ENCODE data around the gene LGALS9.

Gene LGALS9

DNA sequence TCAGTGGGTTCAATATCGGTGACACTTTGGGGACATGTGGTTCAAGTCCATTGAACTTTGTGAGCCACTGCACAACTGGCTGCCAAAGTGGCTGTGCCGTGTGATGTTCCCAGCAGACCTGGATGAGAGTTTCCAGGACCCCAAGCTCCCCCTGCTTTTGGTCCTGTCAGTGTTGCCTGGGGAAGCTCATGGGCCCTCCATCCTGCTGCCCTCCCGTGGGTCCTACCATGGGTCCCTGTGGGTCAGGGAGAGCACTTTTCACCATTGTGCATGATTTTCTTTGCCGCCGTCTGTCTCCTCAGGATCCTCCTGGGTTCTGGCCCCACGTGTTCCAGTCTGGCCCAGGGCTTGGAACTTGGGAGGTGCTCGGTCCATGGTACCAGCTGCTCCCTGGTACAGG is 38.1 kb downstream of the LGALS9 start:
- WGBS = 76% methylated on average over 7 of the region's 7 CpGs

DNA sequence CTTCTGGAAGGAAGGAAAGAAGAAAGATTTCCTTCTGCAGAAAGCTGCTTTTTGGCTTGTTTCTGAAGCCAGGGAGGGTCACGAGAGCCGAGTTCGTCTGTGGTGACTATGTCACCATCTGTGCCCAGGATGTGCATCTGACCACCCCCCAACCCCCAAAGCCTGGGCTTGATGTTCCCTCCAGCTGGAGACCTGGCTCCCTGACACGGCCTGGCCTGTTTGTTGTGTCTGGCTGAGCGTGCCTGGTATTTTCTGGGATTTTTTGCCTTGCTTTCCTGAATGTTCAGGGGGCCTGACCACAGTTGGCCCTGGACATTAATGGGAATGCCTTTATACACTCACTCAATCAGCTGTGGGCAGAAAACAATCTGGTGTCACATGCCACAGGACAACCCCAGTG is 38.9 kb downstream of the LGALS9 start:
- H2AK5ac ChIP-seq (ENCODE audit: low read length, severe bottlenecking) = no peak overlapping the region

More for the DNA sequence above, 38.1 kb downstream of the LGALS9 start:
- Histone ChIP-seq H4K91ac (ENCODE audit: low read length) (no peak overlapping the region), H3K23ac (ENCODE audit: low read length in 2 of 2) (no peak overlapping the region), H3K9me3 (ENCODE audit: control insufficient read depth, low read length) (no peaks in the 10 kb centered on the region), H3K4me1 (ENCODE audit: control insufficient read depth, insufficient read depth, low read depth, low read length) (no peaks in the 10 kb centered on the region), H2AK5ac (ENCODE audit: low read length, severe bottlenecking) (no peak overlapping the region), H3K14ac (ENCODE audit: low read length in 2 of 2) (no peak overlapping the region), H3K4me3 (ENCODE audit: insufficient read depth in 1 of 2, low read depth in 1 of 2, low read length in 2 of 2) (no peak overlapping the region), H3K4ac (ENCODE audit: low read depth in 1 of 2, low read length in 2 of 2) (no peak overlapping the region), H2BK120ac (ENCODE audit: low read depth, low read length) (no peak overlapping the region), H3K79me1 (replicated peaks; ENCODE audit: low read length, poor library complexity, severe bottlenecking) (no peaks in the 10 kb centered on the region), H3K4me2 (ENCODE audit: low read length, poor library complexity, severe bottlenecking) (no peak overlapping the region), H3K36me3 (ENCODE audit: control insufficient read depth in 1 of 2, insufficient read depth in 2 of 2, low read depth in 1 of 2, low read length in 2 of 2) (no peaks in the 10 kb centered on the region), H3K27me3 (ENCODE audit: control insufficient read depth in 1 of 2, insufficient read depth in 1 of 2, low read length in 2 of 2) (peaks cover 0 to 19% of the 10 kb centered on the region in 2 experiments), H3K27ac (ENCODE audit: low read length, poor library complexity, severe bottlenecking) (no peak overlapping the region), H4K8ac (ENCODE audit: low read length) (no peak overlapping the region), H2BK12ac (ENCODE audit: low read length in 2 of 2) (no peak overlapping the region), H3K18ac (ENCODE audit: low read depth in 1 of 2, low read length in 2 of 2) (no peak overlapping the region), H3K9ac (ENCODE audit: low read length) (no peak overlapping the region), H2BK15ac (ENCODE audit: low read depth, poor library complexity, severe bottlenecking) (no peak overlapping the region), H2BK5ac (ENCODE audit: low read depth, low read length, poor library complexity, severe bottlenecking) (no peak overlapping the region), H2AFZ (ENCODE audit: low read depth, low read length) (no peak overlapping the region)
- no peak for DNase-seq

DNA sequence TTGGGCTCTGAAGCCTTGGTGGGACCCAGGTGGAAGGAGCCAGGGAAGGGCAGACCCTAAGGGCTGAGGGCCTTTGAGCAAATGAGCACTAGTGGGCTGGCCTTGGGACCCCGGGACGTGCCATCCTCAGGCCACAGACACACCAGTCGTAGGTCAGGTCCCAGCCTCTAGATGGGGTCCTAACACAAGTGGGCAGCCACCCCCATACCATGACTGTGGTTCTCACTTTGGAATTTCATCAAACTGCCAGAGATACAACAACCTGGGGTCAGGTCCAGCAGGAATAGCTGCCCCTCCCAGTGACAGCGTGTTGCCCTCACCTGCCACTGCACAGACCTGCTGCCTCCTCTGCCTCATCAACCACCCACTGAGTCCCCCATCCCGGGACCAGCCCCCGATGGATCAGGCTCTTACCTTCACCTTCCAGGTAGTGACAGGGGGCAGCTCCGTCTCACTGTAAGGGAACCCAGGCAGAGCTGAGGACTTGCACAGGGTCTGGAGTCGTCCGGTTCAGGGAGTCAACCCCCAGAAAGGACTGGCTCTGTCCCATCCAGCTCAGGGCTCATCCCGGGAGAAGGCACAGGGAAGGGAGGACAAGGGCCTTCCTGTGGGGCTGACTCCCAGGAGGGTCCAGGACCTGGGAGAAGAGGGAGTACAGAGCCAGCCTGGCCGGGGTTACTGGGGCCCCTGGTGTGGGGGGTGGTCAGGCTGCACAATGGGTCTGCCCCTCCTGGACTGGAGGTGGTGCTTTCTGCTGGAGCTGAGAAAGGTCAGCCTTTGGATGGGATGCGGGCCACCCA is 40.0 kb downstream of the LGALS9 start:
- H3K79me1 ChIP-seq (replicated peaks; ENCODE audit: low read length, poor library complexity, severe bottlenecking) = no peaks in the 10 kb centered on the region
- no peak overlapping the region for H2BK5ac ChIP-seq (ENCODE audit: low read depth, low read length, poor library complexity, severe bottlenecking)
- H4K91ac ChIP-seq (ENCODE audit: low read length) = no peak overlapping the region
- no peaks in the 10 kb centered on the region for H3K9me3 ChIP-seq (ENCODE audit: control insufficient read depth, low read length)
- H2BK15ac ChIP-seq (ENCODE audit: low read depth, poor library complexity, severe bottlenecking) = no peak overlapping the region
- H3K18ac ChIP-seq (ENCODE audit: low read depth in 1 of 2, low read length in 2 of 2) = no peak overlapping the region
- H3K14ac ChIP-seq (ENCODE audit: low read length in 2 of 2) = no peak overlapping the region
- H3K23ac ChIP-seq (ENCODE audit: low read length in 2 of 2) = no peak overlapping the region
- no peaks in the 10 kb centered on the region for H3K36me3 ChIP-seq (ENCODE audit: control insufficient read depth in 1 of 2, insufficient read depth in 2 of 2, low read depth in 1 of 2, low read length in 2 of 2)
- no peak overlapping the region for H2BK12ac ChIP-seq (ENCODE audit: low read length in 2 of 2)
- WGBS = 83% methylated on average over 12 of the region's 12 CpGs
- no peak overlapping the region for H2AK5ac ChIP-seq (ENCODE audit: low read length, severe bottlenecking)
- no peak overlapping the region for H3K27ac ChIP-seq (ENCODE audit: low read length, poor library complexity, severe bottlenecking)
- H2BK120ac ChIP-seq (ENCODE audit: low read depth, low read length) = no peak overlapping the region
- no peak overlapping the region for H3K4me2 ChIP-seq (ENCODE audit: low read length, poor library complexity, severe bottlenecking)
- no peaks in the 10 kb centered on the region for H3K4me1 ChIP-seq (ENCODE audit: control insufficient read depth, insufficient read depth, low read depth, low read length)
- no peak overlapping the region for H3K4me3 ChIP-seq (ENCODE audit: insufficient read depth in 1 of 2, low read depth in 1 of 2, low read length in 2 of 2)
- H3K9ac ChIP-seq (ENCODE audit: low read length) = no peak overlapping the region
- H3K27me3 ChIP-seq (ENCODE audit: control insufficient read depth in 1 of 2, insufficient read depth in 1 of 2, low read length in 2 of 2) = peaks cover 0 to 19% of the 10 kb centered on the region in 2 experiments
- no peak overlapping the region for H2AFZ ChIP-seq (ENCODE audit: low read depth, low read length)
- H3K4ac ChIP-seq (ENCODE audit: low read depth in 1 of 2, low read length in 2 of 2) = no peak overlapping the region
- no peak for DNase-seq
- no peak overlapping the region for H4K8ac ChIP-seq (ENCODE audit: low read length)

More for the DNA sequence above, 38.9 kb downstream of the LGALS9 start:
- Histone ChIP-seq H2BK5ac (ENCODE audit: low read depth, low read length, poor library complexity, severe bottlenecking) (no peak overlapping the region), H3K79me1 (replicated peaks; ENCODE audit: low read length, poor library complexity, severe bottlenecking) (no peaks in the 10 kb centered on the region), H3K27me3 (ENCODE audit: control insufficient read depth in 1 of 2, insufficient read depth in 1 of 2, low read length in 2 of 2) (peaks cover 0 to 19% of the 10 kb centered on the region in 2 experiments), H2BK12ac (ENCODE audit: low read length in 2 of 2) (no peak overlapping the region), H4K8ac (ENCODE audit: low read length) (no peak overlapping the region), H3K4me3 (ENCODE audit: insufficient read depth in 1 of 2, low read depth in 1 of 2, low read length in 2 of 2) (no peak overlapping the region), H2BK15ac (ENCODE audit: low read depth, poor library complexity, severe bottlenecking) (no peak overlapping the region), H3K36me3 (ENCODE audit: control insufficient read depth in 1 of 2, insufficient read depth in 2 of 2, low read depth in 1 of 2, low read length in 2 of 2) (no peaks in the 10 kb centered on the region), H2AFZ (ENCODE audit: low read depth, low read length) (no peak overlapping the region), H3K9ac (ENCODE audit: low read length) (no peak overlapping the region), H3K9me3 (ENCODE audit: control insufficient read depth, low read length) (no peaks in the 10 kb centered on the region), H2BK120ac (ENCODE audit: low read depth, low read length) (no peak overlapping the region), H3K18ac (ENCODE audit: low read depth in 1 of 2, low read length in 2 of 2) (no peak overlapping the region), H3K14ac (ENCODE audit: low read length in 2 of 2) (no peak overlapping the region), H3K23ac (ENCODE audit: low read length in 2 of 2) (no peak overlapping the region), H3K4ac (ENCODE audit: low read depth in 1 of 2, low read length in 2 of 2) (no peak overlapping the region), H3K4me1 (ENCODE audit: control insufficient read depth, insufficient read depth, low read depth, low read length) (no peaks in the 10 kb centered on the region), H3K27ac (ENCODE audit: low read length, poor library complexity, severe bottlenecking) (no peak overlapping the region), H3K4me2 (ENCODE audit: low read length, poor library complexity, severe bottlenecking) (no peak overlapping the region), H4K91ac (ENCODE audit: low read length) (no peak overlapping the region)
- 54% methylated on average over 4 of the region's 5 CpGs for WGBS
- DNase-seq = no peak

DNA sequence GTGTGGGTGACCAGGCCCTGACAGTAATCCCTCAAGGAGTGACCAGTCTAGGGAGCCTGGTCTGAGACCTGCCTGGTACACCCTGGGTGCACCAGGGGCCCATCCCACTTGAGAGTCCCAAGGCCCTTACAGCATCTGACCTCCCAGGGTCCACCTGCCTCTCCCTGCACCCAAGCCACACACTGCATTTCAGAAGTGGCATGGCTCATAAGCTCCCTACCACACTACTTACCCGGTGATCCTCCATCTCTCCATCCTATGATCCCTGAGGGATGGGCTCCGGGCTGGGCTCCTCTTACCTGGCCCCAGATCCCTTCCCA is 40.6 kb downstream of the LGALS9 start:
- no peak overlapping the region for H2BK5ac ChIP-seq (ENCODE audit: low read depth, low read length, poor library complexity, severe bottlenecking)
- H3K27ac ChIP-seq (ENCODE audit: low read length, poor library complexity, severe bottlenecking) = no peak overlapping the region
- no peaks in the 10 kb centered on the region for H3K36me3 ChIP-seq (ENCODE audit: control insufficient read depth in 1 of 2, insufficient read depth in 2 of 2, low read depth in 1 of 2, low read length in 2 of 2)
- 80% methylated on average over 2 of the region's 2 CpGs for whole genome bisulfite sequencing
- peaks cover 0 to 19% of the 10 kb centered on the region in 2 experiments for H3K27me3 ChIP-seq (ENCODE audit: control insufficient read depth in 1 of 2, insufficient read depth in 1 of 2, low read length in 2 of 2)
- no peak overlapping the region for H4K91ac ChIP-seq (ENCODE audit: low read length)
- no peak overlapping the region for H2BK120ac ChIP-seq (ENCODE audit: low read depth, low read length)
- no peak for DNase-seq
- no peak overlapping the region for H3K4me2 ChIP-seq (ENCODE audit: low read length, poor library complexity, severe bottlenecking)
- no peaks in the 10 kb centered on the region for H3K4me1 ChIP-seq (ENCODE audit: control insufficient read depth, insufficient read depth, low read depth, low read length)
- H2AK5ac ChIP-seq (ENCODE audit: low read length, severe bottlenecking) = no peak overlapping the region
- no peaks in the 10 kb centered on the region for H3K79me1 ChIP-seq (replicated peaks; ENCODE audit: low read length, poor library complexity, severe bottlenecking)
- H3K18ac ChIP-seq (ENCODE audit: low read depth in 1 of 2, low read length in 2 of 2) = no peak overlapping the region
- H3K14ac ChIP-seq (ENCODE audit: low read length in 2 of 2) = no peak overlapping the region
- H2BK12ac ChIP-seq (ENCODE audit: low read length in 2 of 2) = no peak overlapping the region
- H3K23ac ChIP-seq (ENCODE audit: low read length in 2 of 2) = peak overlapping the region in 1 of 2 experiments; percentile 18
- H3K9ac ChIP-seq (ENCODE audit: low read length) = no peak overlapping the region
- no peaks in the 10 kb centered on the region for H3K9me3 ChIP-seq (ENCODE audit: control insufficient read depth, low read length)
- H3K4ac ChIP-seq (ENCODE audit: low read depth in 1 of 2, low read length in 2 of 2) = no peak overlapping the region
- H2AFZ ChIP-seq (ENCODE audit: low read depth, low read length) = no peak overlapping the region
- no peak overlapping the region for H2BK15ac ChIP-seq (ENCODE audit: low read depth, poor library complexity, severe bottlenecking)
- H4K8ac ChIP-seq (ENCODE audit: low read length) = no peak overlapping the region
- H3K4me3 ChIP-seq (ENCODE audit: insufficient read depth in 1 of 2, low read depth in 1 of 2, low read length in 2 of 2) = no peak overlapping the region

Data from mesenchymal stem cell (in vitro differentiated cells and primary cell).